ENCODE measurements around the gene ZC3H7A. TPM values are rescaled to one million over a fixed set of nuclear protein-coding genes. Genes with fewer than 3 reads are reported as not detected.

Gene ZC3H7A
- total and polyA plus RNA-seq, 10 of the 15 experiments (the other 5 are each of a cell fraction or from before 2014, with no cell fraction given), result 46.3 to 188 (median 68.6) TPM

DNA sequence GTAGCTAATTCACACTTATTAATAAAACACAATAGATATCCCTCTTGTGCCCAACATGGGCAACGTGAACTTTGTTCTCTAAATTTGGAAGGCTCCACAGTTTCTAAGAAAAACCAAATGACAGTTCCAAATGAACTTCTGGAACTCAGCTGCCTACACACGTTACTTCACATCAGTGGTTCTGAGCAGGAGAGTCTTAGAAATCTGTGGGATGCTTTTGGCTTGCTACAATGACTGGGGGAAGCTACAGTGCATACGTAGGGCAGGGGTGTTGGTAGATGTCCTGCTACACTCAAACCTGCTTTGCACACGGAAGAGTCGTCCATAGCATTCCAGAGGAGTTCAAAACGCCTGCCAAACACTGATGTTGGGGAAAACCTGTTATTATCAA is 62.4 kb downstream of the ZC3H7A start:
- intact Hi-C loops (cut with micrococcal nuclease; ENCODE audit: unreplicated experiment) (no loop called here), in situ Hi-C loops (cut with MboI) (no loop called here)
- ChIA-PET SMC1A (ENCODE audit: uncharacterized antibody, unreplicated experiment) (interaction anchor here (0.8 to 3.1 kb wide), 11 partner anchors 9 to 64 kb away, joined by 3 to 17 read pairs (median 4); partner anchors contain the start of gene ZC3H7A), POLR2A (interaction anchor here (0.5 to 1.8 kb wide), 6 partner anchors 9 to 177 kb away, joined by 3 to 5 read pairs (median 4); partner anchors contain the start of gene TXNDC11), CTCF (interaction anchor here (0.6 to 4.0 kb wide), 6 partner anchors 10 to 63 kb away, joined by 3 to 18 read pairs (median 4); no protein-coding TSS in a partner anchor), RAD21 (ENCODE audit: unreplicated experiment) (interaction anchor here (0.8 to 1.8 kb wide), 4 partner anchors 22 to 57 kb away, joined by 3 to 7 read pairs (median 4); no protein-coding TSS in a partner anchor)
- ATAC-seq (peak; percentile 10; the same call in 2 of the 3 replicates), DNase-seq (ENCODE audit: low read depth, low spot score) (no peak), FAIRE-seq (peak; percentile 81)
- H3K27me3 ChIP-seq (replicated peaks in 1 of 2; ENCODE audit: control insufficient read depth in 2 of 2, insufficient read depth in 2 of 2, low read length in 1 of 2), result no peaks in the 10 kb centered on the region
- H3K9me3 ChIP-seq (replicated peaks; ENCODE audit: control insufficient read depth, insufficient read depth, low read length), result no peaks in the 10 kb centered on the region
- BruUV-seq (replicated peaks), result no TSS peak
- peak overlapping the region; percentile 48 for H3K4me2 ChIP-seq (ENCODE audit: control insufficient read depth, insufficient read depth)
- peak overlapping the region; percentile 20; the same call in 1 of the 2 replicates for H3K9ac ChIP-seq (ENCODE audit: control insufficient read depth, insufficient read depth, low read length)
- 69% methylated on average over 6 of the region's 6 CpGs for WGBS (ENCODE audit: insufficient coverage, insufficient replicate concordance, low lambda C conversion rate, missing lambda C conversion rate)
- H2AFZ ChIP-seq (ENCODE audit: control insufficient read depth, low read depth, low read length), result no peak overlapping the region
- H4K20me1 ChIP-seq (ENCODE audit: control insufficient read depth, insufficient read depth), result no peaks in the 10 kb centered on the region; the same call in 1 of the 2 replicates
- H3K27ac ChIP-seq (ENCODE audit: control insufficient read depth, insufficient read depth), result peak overlapping the region; percentile 74
- peaks cover 93% of the 10 kb centered on the region for H3K79me2 ChIP-seq (ENCODE audit: control insufficient read depth, insufficient read depth, low read length)
- H3K36me3 ChIP-seq (ENCODE audit: control insufficient read depth in 2 of 2, insufficient read depth in 2 of 2, low read length in 1 of 2), result peaks cover 5 to 56% of the 10 kb centered on the region in 2 experiments
- peak overlapping the region; percentile 22 for H3K4me3 ChIP-seq
- peaks cover 51% of the 10 kb centered on the region for H3K4me1 ChIP-seq (ENCODE audit: control insufficient read depth, insufficient read depth, low read length)
- no peak for TF ChIP-seq ATF7 (IDR thresholded peaks at IDR 0.05; ENCODE audit: low read depth)
- TF ChIP-seq MTA3 (IDR thresholded peaks at IDR 0.05; ENCODE audit: borderline replicate concordance, low read length), result no peak
- no peak for TF ChIP-seq MXI1 (IDR thresholded peaks at IDR 0.05; ENCODE audit: low read depth, low read length)
- TF ChIP-seq, protein P1, sequence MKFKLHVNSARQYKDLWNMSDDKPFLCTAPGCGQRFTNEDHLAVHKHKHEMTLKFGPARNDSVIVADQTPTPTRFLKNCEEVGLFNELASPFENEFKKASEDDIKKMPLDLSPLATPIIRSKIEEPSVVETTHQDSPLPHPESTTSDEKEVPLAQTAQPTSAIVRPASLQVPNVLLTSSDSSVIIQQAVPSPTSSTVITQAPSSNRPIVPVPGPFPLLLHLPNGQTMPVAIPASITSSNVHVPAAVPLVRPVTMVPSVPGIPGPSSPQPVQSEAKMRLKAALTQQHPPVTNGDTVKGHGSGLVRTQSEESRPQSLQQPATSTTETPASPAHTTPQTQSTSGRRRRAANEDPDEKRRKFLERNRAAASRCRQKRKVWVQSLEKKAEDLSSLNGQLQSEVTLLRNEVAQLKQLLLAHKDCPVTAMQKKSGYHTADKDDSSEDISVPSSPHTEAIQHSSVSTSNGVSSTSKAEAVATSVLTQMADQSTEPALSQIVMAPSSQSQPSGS (IDR thresholded peaks at IDR 0.05; ENCODE audit: low read length), result no peak
- no peak for TF ChIP-seq NRF1 (conservative IDR thresholded peaks at IDR 0.05; ENCODE audit: low read depth, low read length)
- TF ChIP-seq, protein P2, sequence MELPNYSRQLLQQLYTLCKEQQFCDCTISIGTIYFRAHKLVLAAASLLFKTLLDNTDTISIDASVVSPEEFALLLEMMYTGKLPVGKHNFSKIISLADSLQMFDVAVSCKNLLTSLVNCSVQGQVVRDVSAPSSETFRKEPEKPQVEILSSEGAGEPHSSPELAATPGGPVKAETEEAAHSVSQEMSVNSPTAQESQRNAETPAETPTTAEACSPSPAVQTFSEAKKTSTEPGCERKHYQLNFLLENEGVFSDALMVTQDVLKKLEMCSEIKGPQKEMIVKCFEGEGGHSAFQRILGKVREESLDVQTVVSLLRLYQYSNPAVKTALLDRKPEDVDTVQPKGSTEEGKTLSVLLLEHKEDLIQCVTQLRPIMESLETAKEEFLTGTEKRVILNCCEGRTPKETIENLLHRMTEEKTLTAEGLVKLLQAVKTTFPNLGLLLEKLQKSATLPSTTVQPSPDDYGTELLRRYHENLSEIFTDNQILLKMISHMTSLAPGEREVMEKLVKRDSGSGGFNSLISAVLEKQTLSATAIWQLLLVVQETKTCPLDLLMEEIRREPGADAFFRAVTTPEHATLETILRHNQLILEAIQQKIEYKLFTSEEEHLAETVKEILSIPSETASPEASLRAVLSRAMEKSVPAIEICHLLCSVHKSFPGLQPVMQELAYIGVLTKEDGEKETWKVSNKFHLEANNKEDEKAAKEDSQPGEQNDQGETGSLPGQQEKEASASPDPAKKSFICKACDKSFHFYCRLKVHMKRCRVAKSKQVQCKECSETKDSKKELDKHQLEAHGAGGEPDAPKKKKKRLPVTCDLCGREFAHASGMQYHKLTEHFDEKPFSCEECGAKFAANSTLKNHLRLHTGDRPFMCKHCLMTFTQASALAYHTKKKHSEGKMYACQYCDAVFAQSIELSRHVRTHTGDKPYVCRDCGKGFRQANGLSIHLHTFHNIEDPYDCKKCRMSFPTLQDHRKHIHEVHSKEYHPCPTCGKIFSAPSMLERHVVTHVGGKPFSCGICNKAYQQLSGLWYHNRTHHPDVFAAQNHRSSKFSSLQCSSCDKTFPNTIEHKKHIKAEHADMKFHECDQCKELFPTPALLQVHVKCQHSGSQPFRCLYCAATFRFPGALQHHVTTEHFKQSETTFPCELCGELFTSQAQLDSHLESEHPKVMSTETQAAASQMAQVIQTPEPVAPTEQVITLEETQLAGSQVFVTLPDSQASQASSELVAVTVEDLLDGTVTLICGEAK (IDR thresholded peaks at IDR 0.05; ENCODE audit: borderline replicate concordance), result no peak
- TF ChIP-seq ZNF24 (IDR thresholded peaks at IDR 0.05), result no peak
- no peak for TF ChIP-seq KDM1A (IDR thresholded peaks at IDR 0.05; ENCODE audit: borderline replicate concordance)
- TF ChIP-seq, protein P3, sequence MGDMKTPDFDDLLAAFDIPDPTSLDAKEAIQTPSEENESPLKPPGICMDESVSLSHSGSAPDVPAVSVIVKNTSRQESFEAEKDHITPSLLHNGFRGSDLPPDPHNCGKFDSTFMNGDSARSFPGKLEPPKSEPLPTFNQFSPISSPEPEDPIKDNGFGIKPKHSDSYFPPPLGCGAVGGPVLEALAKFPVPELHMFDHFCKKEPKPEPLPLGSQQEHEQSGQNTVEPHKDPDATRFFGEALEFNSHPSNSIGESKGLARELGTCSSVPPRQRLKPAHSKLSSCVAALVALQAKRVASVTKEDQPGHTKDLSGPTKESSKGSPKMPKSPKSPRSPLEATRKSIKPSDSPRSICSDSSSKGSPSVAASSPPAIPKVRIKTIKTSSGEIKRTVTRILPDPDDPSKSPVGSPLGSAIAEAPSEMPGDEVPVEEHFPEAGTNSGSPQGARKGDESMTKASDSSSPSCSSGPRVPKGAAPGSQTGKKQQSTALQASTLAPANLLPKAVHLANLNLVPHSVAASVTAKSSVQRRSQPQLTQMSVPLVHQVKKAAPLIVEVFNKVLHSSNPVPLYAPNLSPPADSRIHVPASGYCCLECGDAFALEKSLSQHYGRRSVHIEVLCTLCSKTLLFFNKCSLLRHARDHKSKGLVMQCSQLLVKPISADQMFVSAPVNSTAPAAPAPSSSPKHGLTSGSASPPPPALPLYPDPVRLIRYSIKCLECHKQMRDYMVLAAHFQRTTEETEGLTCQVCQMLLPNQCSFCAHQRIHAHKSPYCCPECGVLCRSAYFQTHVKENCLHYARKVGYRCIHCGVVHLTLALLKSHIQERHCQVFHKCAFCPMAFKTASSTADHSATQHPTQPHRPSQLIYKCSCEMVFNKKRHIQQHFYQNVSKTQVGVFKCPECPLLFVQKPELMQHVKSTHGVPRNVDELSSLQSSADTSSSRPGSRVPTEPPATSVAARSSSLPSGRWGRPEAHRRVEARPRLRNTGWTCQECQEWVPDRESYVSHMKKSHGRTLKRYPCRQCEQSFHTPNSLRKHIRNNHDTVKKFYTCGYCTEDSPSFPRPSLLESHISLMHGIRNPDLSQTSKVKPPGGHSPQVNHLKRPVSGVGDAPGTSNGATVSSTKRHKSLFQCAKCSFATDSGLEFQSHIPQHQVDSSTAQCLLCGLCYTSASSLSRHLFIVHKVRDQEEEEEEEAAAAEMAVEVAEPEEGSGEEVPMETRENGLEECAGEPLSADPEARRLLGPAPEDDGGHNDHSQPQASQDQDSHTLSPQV (IDR thresholded peaks at IDR 0.05), result no peak
- no peak for TF ChIP-seq ZNF207 (IDR thresholded peaks at IDR 0.05; ENCODE audit: borderline replicate concordance)
- TF ChIP-seq CHD2 (IDR thresholded peaks at IDR 0.05; ENCODE audit: borderline replicate concordance, low read depth, low read length), result no peak
- no peak for TF ChIP-seq TARDBP (IDR thresholded peaks at IDR 0.05; ENCODE audit: borderline replicate concordance)
- TF ChIP-seq MYB (IDR thresholded peaks at IDR 0.05; ENCODE audit: borderline replicate concordance, low read depth, low read length), result no peak
- no peak for TF ChIP-seq ZNF217 (IDR thresholded peaks at IDR 0.05)
- TF ChIP-seq NR2C1 (IDR thresholded peaks at IDR 0.05), result no peak
- no peak for TF ChIP-seq POLR2AphosphoS2 (IDR thresholded peaks at IDR 0.05; ENCODE audit: low read depth, low read length)
